SK-N-SH (cell line): Measurements from ENCODE around the gene CUL9. TPM values are rescaled to one million over a fixed set of nuclear protein-coding genes. Genes with fewer than 3 reads are reported as not detected.

Experiments
- CTCF ChIA-PET: fragments of 300-600, 350-600 bp; formaldehyde crosslinking; extraction: SDS; loops from one replicate; lab custom pipeline; 2021; lab: Yijun Ruan, JAX
- POLR2A ChIA-PET: fragments of 350-600 bp; sonication (Branson Sonifier 250); formaldehyde crosslinking; extraction: SDS; loops from one replicate; lab custom pipeline; 2020; ENCODE audit warnings: antibody characterized with exemption, inconsistent platforms; lab: Yijun Ruan, JAX
- DNase-seq: peaks from one replicate; pipeline ENCODE4 v3.0.0; 2012
- H2AFZ ChIP-seq: fragments of 200-600 bp; sonication (generic); 2 replicates; pipeline ENCODE4 v1.8.1; 2016; ENCODE audit warnings: antibody characterized with exemption, mild to moderate bottlenecking, low read depth
- H3F3A ChIP-seq: fragments of 200-600 bp; sonication (generic); replicated peaks from 2 replicates; pipeline ENCODE3; 2016; ENCODE audit warnings: antibody characterized with exemption, mild to moderate bottlenecking; ENCODE audit not compliant: insufficient read depth
- H3K27ac ChIP-seq, 2 experiments: fragments of 200-500 bp in 1 of 2; fragments of 200-600 bp in 1 of 2; sonication (Bioruptor generic) in 1 of 2; sonication (generic), shearing (Covaris generic) in 1 of 2; 2 replicates each; pipeline versions ENCODE4 v1.5.1 to v1.6.1; 2014 to 2016; ENCODE audit warnings: low read depth in 2 of 2, inconsistent platforms in 1 of 2, low read length in 1 of 2, mild to moderate bottlenecking in 1 of 2, mixed read lengths in 1 of 2
- H3K27me3 ChIP-seq: fragments of 200-600 bp; sonication (generic), shearing (Covaris generic); 2 replicates; pipeline ENCODE4 v1.6.1; 2016; ENCODE audit warnings: mixed run types; ENCODE audit not compliant: insufficient read depth
- H3K36me3 ChIP-seq, 2 experiments: fragments of 200-500 bp in 1 of 2; fragments of 200-600 bp in 1 of 2; sonication (Bioruptor generic) in 1 of 2; sonication (generic) in 1 of 2; replicated peaks in 1 of 2; 2 replicates each; pipeline versions ENCODE3 to v1.5.1; 2014 to 2016; ENCODE audit warnings: low read length in 1 of 2, mild to moderate bottlenecking in 1 of 2; ENCODE audit not compliant: insufficient read depth in 2 of 2, control insufficient read depth in 1 of 2
- H3K4me1 ChIP-seq, 2 experiments: fragments of 200-500 bp in 1 of 2; fragments of 200-600 bp in 1 of 2; sonication (Bioruptor generic) in 1 of 2; sonication (generic), shearing (Covaris generic) in 1 of 2; 2 replicates each; pipeline versions ENCODE4 v1.5.1 to v1.6.1; 2014 to 2016; ENCODE audit warnings: low read depth in 1 of 2, low read length in 1 of 2, mixed run types in 1 of 2; ENCODE audit not compliant: insufficient read depth in 2 of 2, control insufficient read depth in 1 of 2
- H3K4me2 ChIP-seq: fragments of 200-600 bp; sonication (generic), shearing (Covaris generic); 2 replicates; pipeline ENCODE4 v1.6.1; 2017; ENCODE audit warnings: mixed run types
- H3K4me3 ChIP-seq, 2 experiments: fragments of 200-500 bp in 1 of 2; fragments of 200-600 bp in 1 of 2; sonication (Bioruptor generic) in 1 of 2; sonication (generic), shearing (Covaris generic) in 1 of 2; 2 replicates each; pipeline versions ENCODE4 v1.5.1 to v1.8.1; 2014 to 2016; ENCODE audit warnings: low read depth in 2 of 2, inconsistent platforms in 1 of 2, low read length in 1 of 2, mild to moderate bottlenecking in 1 of 2, mixed read lengths in 1 of 2, moderate library complexity in 1 of 2
- H3K79me2 ChIP-seq: fragments of 200-600 bp; sonication (generic); 2 replicates; pipeline ENCODE4 v1.8.1; 2017; ENCODE audit warnings: mild to moderate bottlenecking; ENCODE audit not compliant: insufficient read depth
- H3K9ac ChIP-seq: fragments of 200-600 bp; sonication (generic); 2 replicates; pipeline ENCODE4 v1.6.1; 2017; ENCODE audit warnings: mixed run types
- H3K9me2 ChIP-seq: fragments of 200-600 bp; sonication (generic); 2 replicates; pipeline ENCODE4 v1.6.1; 2017; ENCODE audit warnings: mixed run types
- H3K9me3 ChIP-seq: fragments of 200-600 bp; sonication (generic); 2 replicates; pipeline ENCODE4 v1.6.1; 2017; ENCODE audit warnings: mixed run types, mild to moderate bottlenecking, moderate library complexity
- H4K20me1 ChIP-seq: fragments of 200-600 bp; sonication (generic); 2 replicates; pipeline ENCODE4 v1.6.1; 2017; ENCODE audit warnings: mild to moderate bottlenecking, mixed run types; ENCODE audit not compliant: insufficient read depth
- FOSL2 ChIP-seq: IDR thresholded peaks from 2 replicates; pipeline ENCODE4 v1.4.0; 2012; ENCODE audit warnings: low read depth, mild to moderate bottlenecking, moderate library complexity, borderline replicate concordance
- POLR2AphosphoS5 ChIP-seq: IDR thresholded peaks from 2 replicates; pipeline ENCODE4 v1.6.1; 2012; ENCODE audit warnings: low read depth, low read length
- RAD21 ChIP-seq: IDR thresholded peaks from 2 replicates; pipeline ENCODE4 v1.6.1; 2012; ENCODE audit warnings: mild to moderate bottlenecking, low read length
- RCOR1 ChIP-seq: fragments of 150-350 bp; IDR thresholded peaks from 2 replicates; pipeline ENCODE4 v1.6.1; 2017; ENCODE audit warnings: antibody characterized with exemption, low read length
- TAF1 ChIP-seq: IDR thresholded peaks from 2 replicates; pipeline ENCODE4 v1.6.1; 2012; ENCODE audit warnings: low read depth, mild to moderate bottlenecking, low read length, moderate library complexity, borderline replicate concordance
- USF1 ChIP-seq: IDR thresholded peaks from 2 replicates; pipeline ENCODE4 v1.4.0; 2012; ENCODE audit warnings: low read depth, borderline replicate concordance
- USF2 ChIP-seq: fragments of 150-350 bp; IDR thresholded peaks from 2 replicates; pipeline ENCODE4 v1.6.1; 2017; ENCODE audit warnings: antibody characterized with exemption, low read length, low read depth, borderline replicate concordance
- whole genome bisulfite sequencing: methylation state at CpG from one replicate; pipeline ENCODE4 v1.1.6; 2017; ENCODE audit warnings: low lambda C conversion rate; 5-methylcytosine and 5-hydroxymethylcytosine counted together
- polyA plus RNA-seq, 3 experiments: library from polyadenylated mRNA; depleted of rRNA; stranded (reverse); fragments of >200 nt; gene quantifications; 2 replicates each; pipeline ENCODE4 v1.2.3, GENCODE V29; 2012
- TF ChIP-seq, protein P1 (sequence below): fragments of 200-600 bp; sonication (generic); IDR thresholded peaks from 2 replicates; pipeline ENCODE4 v1.6.1; 2017; ENCODE audit warnings: antibody characterized with exemption, mild to moderate bottlenecking, moderate library complexity
- TF ChIP-seq, protein P2 (sequence below): IDR thresholded peaks from 2 replicates; pipeline ENCODE4; 2012
- TF ChIP-seq, protein P3 (sequence below): IDR thresholded peaks from 2 replicates; pipeline ENCODE4 v1.4.0; 2012; ENCODE audit warnings: low read depth

Gene CUL9
- polyA plus RNA-seq, 1 of the 3 experiments (the other 2 are of a cell fraction), result 37.7 TPM

GRCh38 chr6:43220439-43220951 is 38.5 kb downstream of the CUL9 start:
- H3K27ac ChIP-seq, result no peak overlapping the region
- H3K9me3 ChIP-seq, result no peaks in the 10 kb centered on the region
- no peak for DNase-seq
- no peak overlapping the region for H3K4me3 ChIP-seq
- H3K9me2 ChIP-seq, result no peaks in the 10 kb centered on the region
- ChIA-PET POLR2A (interaction anchor here (0.8 to 1.1 kb wide), 2 partner anchors 9 to 18 kb away, joined by 3 read pairs; partner anchors contain the start of gene DNPH1), CTCF (interaction anchor here (1.3 to 2.5 kb wide), 2 partner anchors 9 to 24 kb away, joined by 3 to 20 read pairs; partner anchors contain the start of gene DNPH1)
- no peak overlapping the region for H3K4me2 ChIP-seq
- no peaks in the 10 kb centered on the region for H4K20me1 ChIP-seq
- 93% methylated on average over 9 of the region's 16 CpGs for WGBS
- no peaks in the 10 kb centered on the region for H3K79me2 ChIP-seq
- H3F3A ChIP-seq, result peaks cover 2% of the 10 kb centered on the region
- H3K27me3 ChIP-seq, result no peaks in the 10 kb centered on the region
- H3K9ac ChIP-seq, result no peak overlapping the region
- TF ChIP-seq RAD21 (no peak), USF1 (no peak), RCOR1 (no peak), USF2 (no peak), FOSL2 (no peak), TAF1 (no peak), POLR2AphosphoS5 (no peak)
- TF ChIP-seq, protein P1, sequence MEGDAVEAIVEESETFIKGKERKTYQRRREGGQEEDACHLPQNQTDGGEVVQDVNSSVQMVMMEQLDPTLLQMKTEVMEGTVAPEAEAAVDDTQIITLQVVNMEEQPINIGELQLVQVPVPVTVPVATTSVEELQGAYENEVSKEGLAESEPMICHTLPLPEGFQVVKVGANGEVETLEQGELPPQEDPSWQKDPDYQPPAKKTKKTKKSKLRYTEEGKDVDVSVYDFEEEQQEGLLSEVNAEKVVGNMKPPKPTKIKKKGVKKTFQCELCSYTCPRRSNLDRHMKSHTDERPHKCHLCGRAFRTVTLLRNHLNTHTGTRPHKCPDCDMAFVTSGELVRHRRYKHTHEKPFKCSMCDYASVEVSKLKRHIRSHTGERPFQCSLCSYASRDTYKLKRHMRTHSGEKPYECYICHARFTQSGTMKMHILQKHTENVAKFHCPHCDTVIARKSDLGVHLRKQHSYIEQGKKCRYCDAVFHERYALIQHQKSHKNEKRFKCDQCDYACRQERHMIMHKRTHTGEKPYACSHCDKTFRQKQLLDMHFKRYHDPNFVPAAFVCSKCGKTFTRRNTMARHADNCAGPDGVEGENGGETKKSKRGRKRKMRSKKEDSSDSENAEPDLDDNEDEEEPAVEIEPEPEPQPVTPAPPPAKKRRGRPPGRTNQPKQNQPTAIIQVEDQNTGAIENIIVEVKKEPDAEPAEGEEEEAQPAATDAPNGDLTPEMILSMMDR, result no peak
- TF ChIP-seq, protein P2, sequence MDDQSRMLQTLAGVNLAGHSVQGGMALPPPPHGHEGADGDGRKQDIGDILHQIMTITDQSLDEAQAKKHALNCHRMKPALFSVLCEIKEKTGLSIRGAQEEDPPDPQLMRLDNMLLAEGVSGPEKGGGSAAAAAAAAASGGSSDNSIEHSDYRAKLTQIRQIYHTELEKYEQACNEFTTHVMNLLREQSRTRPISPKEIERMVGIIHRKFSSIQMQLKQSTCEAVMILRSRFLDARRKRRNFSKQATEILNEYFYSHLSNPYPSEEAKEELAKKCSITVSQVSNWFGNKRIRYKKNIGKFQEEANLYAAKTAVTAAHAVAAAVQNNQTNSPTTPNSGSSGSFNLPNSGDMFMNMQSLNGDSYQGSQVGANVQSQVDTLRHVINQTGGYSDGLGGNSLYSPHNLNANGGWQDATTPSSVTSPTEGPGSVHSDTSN, result no peak
- TF ChIP-seq, protein P3, sequence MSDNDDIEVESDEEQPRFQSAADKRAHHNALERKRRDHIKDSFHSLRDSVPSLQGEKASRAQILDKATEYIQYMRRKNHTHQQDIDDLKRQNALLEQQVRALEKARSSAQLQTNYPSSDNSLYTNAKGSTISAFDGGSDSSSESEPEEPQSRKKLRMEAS, result no peak
- H2AFZ ChIP-seq, result no peak overlapping the region
- H3K36me3 ChIP-seq, result peaks cover 10 to 46% of the 10 kb centered on the region in 2 experiments
- H3K4me1 ChIP-seq, result peaks cover 0 to 5% of the 10 kb centered on the region in 2 experiments; a peak in 1 of 4 replicates
